Left ventricle myocardium superior (tissue), 1 donor: Measurements from ENCODE around the gene GP2. TPM values are rescaled to one million over a fixed set of nuclear protein-coding genes. Genes with fewer than 3 reads are reported as not detected.

Experiments used
- ATAC-seq: fragments of 200-7000 bp; cut with Tn5 transposase; one replicate; pipeline ENCODE4 v1.9.1; 2020; ENCODE audit warnings: mild to moderate bottlenecking, moderate library complexity
- DNase-seq: peaks from one replicate; pipeline ENCODE4 v3.0.0-alpha.2; 2020
- intact Hi-C: fragments of 100-400 bp; cut with micrococcal nuclease; formaldehyde crosslinking; loops from one replicate; pipeline ENCODE4 v1.11.0; 2022
- total RNA-seq: library from RNA; stranded (reverse); fragmentation: NEBNext Ultra II Directional; extraction: Animal tissue kit (Norgen Biotek cat#: 25700); gene quantifications from one replicate; pipeline ENCODE4 v1.2.1, GENCODE V29; 2021
- donor health status: DM: no; HTN: yes; CAD: no; lungs with severe emphysema.

GP2 gene
- total RNA-seq, 1 donor from 2014 or later = not detected

- intact Hi-C loops = no loop called here
- ATAC-seq (no peak), DNase-seq (no peak)
Observed at GRCh38 chr16:20309786-20310185, 17.5 kb downstream of the GP2 start.

GRCh38 chr16:20308801-20309590 lies 18.3 kb downstream of the GP2 start:
- DNase-seq = no peak
- intact Hi-C loops = no loop called here
- no peak for ATAC-seq

GRCh38 chr16:20308266-20308665 lies 19.0 kb downstream of the GP2 start:
- intact Hi-C loops = no loop called here
- DNase-seq = no peak
- ATAC-seq = no peak

GRCh38 chr16:20307791-20308190 lies 19.5 kb downstream of the GP2 start:
- intact Hi-C loops = no loop called here
- DNase-seq (no peak), ATAC-seq (no peak)

- no peak for ATAC-seq
- intact Hi-C loops = no loop called here
Observed at GRCh38 chr16:20307240-20307671, 20.1 kb downstream of the GP2 start.

GRCh38 chr16:20306401-20306800 lies 20.9 kb downstream of the GP2 start:
- no peak for ATAC-seq
- no peak for DNase-seq
- intact Hi-C loops = no loop called here

More at GRCh38 chr16:20307240-20307671, 20.1 kb downstream of the GP2 start:
- DNase-seq = no peak

GRCh38 chr16:20303012-20303411 lies 24.3 kb downstream of the GP2 start:
- DNase-seq (no peak), ATAC-seq (no peak)
- intact Hi-C loops = no loop called here

- no peak for ATAC-seq
- intact Hi-C loops = no loop called here
- DNase-seq = no peak
Observed at GRCh38 chr16:20302389-20302788, 24.9 kb downstream of the GP2 start.

GRCh38 chr16:20301840-20302239 lies 25.5 kb downstream of the GP2 start:
- ATAC-seq (no peak), DNase-seq (no peak)
- intact Hi-C loops = no loop called here

- intact Hi-C loops = no loop called here
- DNase-seq = no peak
- ATAC-seq = peak; percentile 55
Observed at GRCh38 chr16:20300312-20301097, 26.8 kb downstream of the GP2 start.

GRCh38 chr16:20298452-20298851 lies 28.9 kb downstream of the GP2 start:
- intact Hi-C loops = no loop called here

GRCh38 chr16:20291208-20292206 lies 35.8 kb downstream of the GP2 start:
- ATAC-seq (no peak), DNase-seq (no peak)
- intact Hi-C loops = no loop called here

More at GRCh38 chr16:20298452-20298851, 28.9 kb downstream of the GP2 start:
- ATAC-seq = no peak
- DNase-seq = no peak

- ATAC-seq = no peak
- no peak for DNase-seq
- intact Hi-C loops = no loop called here
Observed at GRCh38 chr16:20289571-20289970, 37.7 kb downstream of the GP2 start.

GRCh38 chr16:20285993-20286499 lies 41.3 kb downstream of the GP2 start:
- intact Hi-C loops = no loop called here
- no peak for ATAC-seq
- DNase-seq = no peak

GRCh38 chr16:20280259-20280658 lies 47.1 kb downstream of the GP2 start:
- ATAC-seq = no peak
- intact Hi-C loops = no loop called here
- DNase-seq = no peak

GRCh38 chr16:20271893-20272292 lies 55.4 kb downstream of the GP2 start:
- DNase-seq (no peak), ATAC-seq (no peak)
- intact Hi-C loops = no loop called here

- intact Hi-C loops = no loop called here
- no peak for DNase-seq
- no peak for ATAC-seq
Observed at GRCh38 chr16:20268409-20268808, 58.9 kb downstream of the GP2 start.

- ATAC-seq = no peak
- intact Hi-C loops = no loop called here
Observed at GRCh38 chr16:20265019-20265418, 62.3 kb downstream of the GP2 start.

More at GRCh38 chr16:20265019-20265418, 62.3 kb downstream of the GP2 start:
- no peak for DNase-seq
